Measurements from ENCODE around the gene ARAP1. TPM values are rescaled to one million over a fixed set of nuclear protein-coding genes. Genes with fewer than 3 reads are reported as not detected.

ARAP1 gene
- total RNA-seq, 1 experiment from 2014 or later = 151 TPM

DNA sequence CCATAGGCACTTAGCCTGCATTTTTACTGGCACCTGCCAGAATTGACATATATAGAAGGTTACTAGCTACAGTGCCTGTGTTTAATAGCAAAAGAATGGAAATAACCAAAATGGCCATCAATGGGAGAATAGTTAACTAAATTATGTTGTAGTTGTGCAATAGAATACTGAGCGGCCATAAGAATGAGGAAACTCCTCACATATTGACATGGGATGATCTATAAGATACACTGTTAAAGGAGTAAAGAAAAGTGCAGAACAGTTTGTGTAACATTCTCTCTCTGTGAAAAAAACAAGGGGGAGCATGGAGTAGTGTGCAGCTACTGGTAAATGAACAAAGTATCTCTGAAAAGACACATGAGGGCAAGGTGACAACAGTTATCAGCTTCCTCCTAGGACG is 21.5 kb downstream of the ARAP1 start:
- intact Hi-C loops (cut with micrococcal nuclease; ENCODE audit: unreplicated experiment) = no loop called here
- H2AFZ ChIP-seq = no peak overlapping the region
- no peak overlapping the region for H3K4me3 ChIP-seq
- H3K4me1 ChIP-seq (replicated peaks; ENCODE audit: insufficient read depth) = peaks cover 9% of the 10 kb centered on the region
- no peaks in the 10 kb centered on the region for H3K27me3 ChIP-seq (ENCODE audit: insufficient read depth, low read depth)
- no peaks in the 10 kb centered on the region for H4K20me1 ChIP-seq (ENCODE audit: insufficient read depth)
- no peaks in the 10 kb centered on the region for H3K9me2 ChIP-seq (ENCODE audit: insufficient read depth)
- DNase-seq = no peak
- H3K9me3 ChIP-seq (ENCODE audit: insufficient read depth, low read depth) = no peaks in the 10 kb centered on the region
- CTCF ChIA-PET = interaction anchor here (0.7 kb wide), 1 partner anchor 413 kb away, joined by 3 read pairs; no protein-coding TSS in a partner anchor
- 0 out of 2 replicates have a peak, but pooled peaks cover 7% of the 10 kb centered on the region for H3K36me3 ChIP-seq (ENCODE audit: low read depth)
- no peak overlapping the region for H3K27ac ChIP-seq
- peaks cover 28% of the 10 kb centered on the region; the same call in 1 of the 2 replicates for H3K79me2 ChIP-seq (ENCODE audit: low read depth)
- BruUV-seq (replicated peaks) = no TSS peak
- POLR2A ChIA-PET (ENCODE audit: unreplicated experiment) = interaction anchor here (0.6 kb wide), 1 partner anchor 114 kb away, joined by 3 read pairs; no protein-coding TSS in a partner anchor
- no peak for TF ChIP-seq EZH2 (IDR thresholded peaks at IDR 0.05; ENCODE audit: low read depth)
- no peak for TF ChIP-seq CTCF (conservative IDR thresholded peaks at IDR 0.05)
- H3K4me2 ChIP-seq = no peak overlapping the region
- peaks cover 17% of the 10 kb centered on the region for H3F3A ChIP-seq (ENCODE audit: insufficient read depth, low read depth)

DNA sequence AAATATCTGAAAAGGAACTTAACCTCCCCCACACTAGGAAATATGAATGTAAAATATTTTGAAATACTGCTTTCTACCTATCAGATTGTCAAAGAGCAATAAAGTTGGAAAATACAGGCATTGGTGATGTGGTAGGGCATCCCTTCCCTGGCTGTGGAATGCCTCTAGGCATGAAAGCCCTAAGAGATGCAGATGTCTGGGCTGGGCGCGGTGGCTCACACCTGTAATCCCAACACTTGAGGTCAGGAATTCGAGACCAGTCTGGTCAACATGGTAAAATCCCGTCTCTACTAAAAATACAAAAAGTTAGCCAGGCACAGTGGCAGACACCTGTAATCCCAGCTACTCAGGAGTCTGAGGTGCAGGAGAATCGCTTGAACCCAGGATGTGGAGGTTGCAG is 22.0 kb downstream of the ARAP1 start:
- Histone ChIP-seq H3K27ac (no peak overlapping the region), H3K27me3 (ENCODE audit: insufficient read depth, low read depth) (no peaks in the 10 kb centered on the region), H3K9me2 (ENCODE audit: insufficient read depth) (no peaks in the 10 kb centered on the region), H3K4me3 (no peak overlapping the region), H3F3A (ENCODE audit: insufficient read depth, low read depth) (peaks cover 12% of the 10 kb centered on the region; the same call in 1 of the 2 replicates), H3K79me2 (ENCODE audit: low read depth) (peaks cover 25% of the 10 kb centered on the region; the same call in 1 of the 2 replicates), H3K36me3 (ENCODE audit: low read depth) (0 out of 2 replicates have a peak, but pooled peaks cover 7% of the 10 kb centered on the region), H3K4me1 (replicated peaks; ENCODE audit: insufficient read depth) (peaks cover 5% of the 10 kb centered on the region), H3K4me2 (no peak overlapping the region), H4K20me1 (ENCODE audit: insufficient read depth) (no peaks in the 10 kb centered on the region), H3K9me3 (ENCODE audit: insufficient read depth, low read depth) (no peaks in the 10 kb centered on the region), H2AFZ (no peak overlapping the region)
- CTCF ChIA-PET = interaction anchor here (0.7 kb wide), 1 partner anchor 11 kb away, joined by 3 read pairs; no protein-coding TSS in a partner anchor
- intact Hi-C loops (cut with micrococcal nuclease; ENCODE audit: unreplicated experiment) = no loop called here
- no TSS peak for BruUV-seq (replicated peaks)
- DNase-seq = no peak
- TF ChIP-seq EZH2 (IDR thresholded peaks at IDR 0.05; ENCODE audit: low read depth) = no peak
- TF ChIP-seq CTCF (conservative IDR thresholded peaks at IDR 0.05) = no peak
- POLR2A ChIA-PET (ENCODE audit: unreplicated experiment) = interaction anchor here (0.6 kb wide), 1 partner anchor 115 kb away, joined by 3 read pairs; no protein-coding TSS in a partner anchor

DNA sequence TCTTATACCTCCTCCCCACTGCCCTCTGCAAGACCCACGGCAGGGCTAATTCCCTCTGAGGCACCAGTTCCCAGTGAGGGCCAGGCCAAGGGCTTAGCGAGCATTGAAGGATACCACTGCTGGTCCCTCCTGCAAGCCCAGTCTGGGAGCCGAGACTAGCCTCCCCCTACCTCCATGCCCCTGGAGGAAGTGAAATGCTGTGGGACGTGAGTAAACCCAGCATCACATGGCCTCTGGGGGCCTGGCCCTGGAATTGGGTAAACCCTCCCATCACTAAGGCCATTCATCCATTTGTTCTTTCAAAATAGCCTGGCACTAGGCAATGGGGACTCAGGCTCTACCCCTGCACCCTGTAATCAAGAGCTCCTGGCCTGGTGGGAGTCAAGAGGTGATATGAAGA is 24.7 kb downstream of the ARAP1 start:
- BruUV-seq (replicated peaks) = no TSS peak
- H3K4me2 ChIP-seq = no peak overlapping the region
- 0 out of 2 replicates have a peak, but pooled peaks cover 7% of the 10 kb centered on the region for H3K36me3 ChIP-seq (ENCODE audit: low read depth)
- peaks cover 8% of the 10 kb centered on the region; the same call in 1 of the 2 replicates for H3F3A ChIP-seq (ENCODE audit: insufficient read depth, low read depth)
- no peaks in the 10 kb centered on the region; the same call in 1 of the 2 replicates for H4K20me1 ChIP-seq (ENCODE audit: insufficient read depth)
- no peaks in the 10 kb centered on the region for H3K27me3 ChIP-seq (ENCODE audit: insufficient read depth, low read depth)
- no peaks in the 10 kb centered on the region for H3K9me2 ChIP-seq (ENCODE audit: insufficient read depth)
- POLR2A ChIA-PET (ENCODE audit: unreplicated experiment) = no interaction called here
- H3K27ac ChIP-seq = no peak overlapping the region
- DNase-seq = no peak
- intact Hi-C loops (cut with micrococcal nuclease; ENCODE audit: unreplicated experiment) = no loop called here
- CTCF ChIA-PET = no interaction called here
- H2AFZ ChIP-seq = no peak overlapping the region
- peaks cover 4% of the 10 kb centered on the region for H3K4me1 ChIP-seq (replicated peaks; ENCODE audit: insufficient read depth)
- H3K79me2 ChIP-seq (ENCODE audit: low read depth) = peaks cover 30% of the 10 kb centered on the region
- H3K9me3 ChIP-seq (ENCODE audit: insufficient read depth, low read depth) = no peaks in the 10 kb centered on the region
- no peak for TF ChIP-seq CTCF (conservative IDR thresholded peaks at IDR 0.05)
- no peak for TF ChIP-seq EZH2 (IDR thresholded peaks at IDR 0.05; ENCODE audit: low read depth)
- no peak overlapping the region for H3K4me3 ChIP-seq
